Mesenteric fat pad (tissue), 1 donor: ENCODE data around the gene CDCA7. TPM values are rescaled to one million over a fixed set of nuclear protein-coding genes. Genes with fewer than 3 reads are reported as not detected.
"Not testable (repeated sequence)": the region's sequence is repeated elsewhere in the genome, so short reads cannot be mapped to it uniquely, and the experiment has no call there.

Experiments
- DNase-seq: peaks from one replicate; pipeline ENCODE4 v3.0.0-alpha.2; 2020; ENCODE audit warnings: low spot score
- total RNA-seq: library from RNA; stranded (reverse); fragmentation: NEBNext Ultra II Directional; extraction: Animal tissue kit (Norgen Biotek cat#: 25700); gene quantifications from one replicate; pipeline ENCODE4 v1.2.1, GENCODE V29; 2021
- donor health status: DM: yes; HTN: yes; CAD: no.

The CDCA7 gene
- total RNA-seq, 1 donor from 2014 or later: 0.22 TPM

DNA sequence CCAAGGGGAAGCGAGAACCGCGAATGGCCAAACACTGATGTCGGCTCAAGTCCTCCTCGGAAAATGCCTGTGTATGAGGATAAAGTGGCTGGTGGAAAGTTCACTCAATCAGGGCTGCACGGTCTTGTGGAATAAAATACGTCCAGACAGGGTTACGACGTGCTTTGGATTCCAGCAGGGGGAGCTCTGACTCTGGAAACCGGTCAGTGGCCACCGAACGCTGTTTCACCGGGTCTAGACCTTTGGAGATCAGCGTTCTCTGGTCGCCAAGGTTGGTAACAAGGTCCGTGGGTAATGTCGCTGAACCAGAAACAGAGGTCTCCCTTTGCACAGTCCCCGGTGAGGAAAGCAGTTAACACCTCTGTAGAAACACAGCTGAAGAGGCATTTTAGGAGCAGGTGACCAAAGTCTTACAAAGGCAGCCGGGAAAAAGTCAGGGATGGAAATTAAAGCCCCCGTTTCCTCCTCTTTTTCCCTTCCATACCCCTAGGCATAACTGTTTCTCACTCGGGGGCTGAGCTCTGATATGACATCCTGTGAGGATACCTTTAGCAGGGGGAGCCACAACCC, 47.8 kb downstream of the CDCA7 start:
- DNase-seq: no peak

DNA sequence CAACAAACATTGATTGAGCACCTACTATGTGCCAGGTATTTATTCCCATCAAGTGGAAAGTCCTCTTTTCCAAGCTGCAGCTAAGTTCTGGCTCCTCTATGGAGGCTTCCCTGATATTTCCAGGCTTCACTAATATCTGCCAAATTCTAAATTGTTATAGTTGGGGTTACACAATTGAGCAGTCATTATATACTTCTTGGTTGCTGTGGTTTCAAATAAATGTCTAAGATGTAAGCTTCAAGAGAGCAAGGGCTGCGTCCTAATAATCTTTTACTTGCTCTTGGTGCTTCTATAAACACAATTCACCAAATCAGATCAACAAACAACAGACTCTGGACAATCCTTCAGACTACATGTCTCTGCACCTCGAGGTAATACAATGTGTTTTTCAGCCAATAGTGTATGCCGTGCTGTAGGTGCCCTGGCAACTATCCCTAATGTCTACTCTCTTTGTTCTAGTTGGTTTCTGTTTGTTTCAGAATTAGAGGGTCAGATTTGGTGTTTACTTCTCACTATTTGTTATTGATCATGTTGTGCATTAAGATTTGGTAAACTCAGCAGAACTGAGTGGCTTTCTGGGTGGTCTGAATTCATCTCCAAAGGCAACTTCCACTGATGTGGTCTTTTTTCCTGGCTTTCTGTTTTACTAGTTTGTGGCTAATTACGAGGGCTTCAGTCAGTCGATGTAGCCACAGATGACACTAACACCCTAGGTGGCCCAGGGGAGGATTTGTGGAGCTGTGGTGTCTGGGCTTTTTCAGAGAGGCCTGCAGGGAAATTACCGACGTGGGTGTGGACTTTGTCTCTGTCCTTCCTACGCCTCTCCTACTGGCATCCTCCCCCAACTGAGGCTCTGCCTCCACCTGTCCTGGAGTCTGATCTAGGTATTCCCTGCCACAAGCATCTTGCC, 50.4 kb downstream of the CDCA7 start:
- DNase-seq: no peak

DNA sequence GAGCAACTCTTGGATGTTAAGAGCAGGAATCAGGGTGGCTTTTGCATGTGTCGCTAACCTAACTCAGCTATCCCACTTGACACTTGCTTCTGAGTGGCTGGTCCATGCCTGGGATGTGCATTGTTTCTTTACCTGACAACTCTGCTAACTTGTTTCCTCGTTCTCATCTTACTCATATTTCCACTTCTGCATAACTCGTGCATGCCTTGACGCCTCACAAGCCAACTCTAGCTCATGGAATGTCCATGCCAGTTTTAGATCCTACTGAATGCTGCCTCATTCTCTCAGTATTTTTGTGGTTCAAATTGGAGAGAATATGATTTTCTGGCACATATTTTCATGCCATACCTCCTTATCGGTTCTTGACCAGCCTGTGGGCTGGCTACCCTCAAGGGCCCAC, 52.5 kb downstream of the CDCA7 start:
- DNase-seq: no peak

DNA sequence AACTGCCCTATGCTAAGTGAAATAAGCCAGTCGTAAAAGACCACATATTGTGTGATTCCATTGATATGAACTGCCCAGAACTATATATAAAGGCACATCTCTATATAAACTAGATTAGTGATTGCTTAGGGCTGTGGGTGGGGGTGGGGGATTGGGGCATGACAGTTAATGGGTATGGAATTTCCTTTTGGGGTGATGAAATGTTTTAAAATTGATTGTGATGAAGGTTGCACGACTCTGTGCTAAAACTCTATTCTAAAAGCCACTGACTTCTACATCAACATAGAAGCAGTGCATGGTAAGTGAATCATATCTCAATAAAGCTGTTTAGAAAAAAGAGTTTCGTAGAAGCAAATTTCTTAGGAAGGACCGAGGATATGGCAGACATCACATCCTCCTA, 53.0 kb downstream of the CDCA7 start:
- no peak for DNase-seq

DNA sequence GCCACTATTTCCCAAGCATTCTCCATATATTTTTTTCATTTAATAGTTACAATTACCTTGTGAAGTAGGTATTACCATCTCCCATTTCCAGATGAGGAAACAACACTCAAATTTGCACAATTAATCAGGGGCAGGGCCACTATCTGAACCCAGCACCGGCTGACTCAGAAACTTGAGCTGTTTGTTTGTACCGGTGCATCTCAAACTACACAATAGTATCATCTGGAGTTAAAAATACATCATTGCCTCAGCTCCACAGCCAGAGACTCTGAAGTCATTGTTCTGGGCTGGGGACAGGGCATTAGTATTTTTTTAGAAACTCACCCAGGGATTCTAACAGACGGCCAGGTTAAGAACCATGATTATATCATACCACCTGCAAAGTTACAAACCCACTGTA, 55.9 kb downstream of the CDCA7 start:
- no peak for DNase-seq

DNA sequence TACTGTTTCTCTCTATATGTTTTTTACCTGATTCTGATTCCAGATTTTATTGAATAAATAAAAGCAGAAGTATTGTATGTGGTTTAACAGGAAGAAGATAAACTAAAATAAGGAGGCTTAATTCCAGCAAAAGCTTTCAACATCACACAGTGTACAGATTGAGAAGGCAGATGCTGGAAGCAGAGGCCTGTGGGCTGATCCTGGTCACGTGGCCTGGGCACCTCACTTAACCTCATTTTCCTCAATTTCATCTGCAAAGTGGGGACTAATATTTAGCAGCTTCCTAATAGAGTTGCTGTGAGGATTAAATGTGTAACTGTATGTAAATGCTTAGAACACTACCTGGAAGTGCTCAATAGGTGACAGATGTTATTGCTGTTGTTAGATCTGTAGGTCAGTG, 58.0 kb downstream of the CDCA7 start:
- DNase-seq: no peak

DNA sequence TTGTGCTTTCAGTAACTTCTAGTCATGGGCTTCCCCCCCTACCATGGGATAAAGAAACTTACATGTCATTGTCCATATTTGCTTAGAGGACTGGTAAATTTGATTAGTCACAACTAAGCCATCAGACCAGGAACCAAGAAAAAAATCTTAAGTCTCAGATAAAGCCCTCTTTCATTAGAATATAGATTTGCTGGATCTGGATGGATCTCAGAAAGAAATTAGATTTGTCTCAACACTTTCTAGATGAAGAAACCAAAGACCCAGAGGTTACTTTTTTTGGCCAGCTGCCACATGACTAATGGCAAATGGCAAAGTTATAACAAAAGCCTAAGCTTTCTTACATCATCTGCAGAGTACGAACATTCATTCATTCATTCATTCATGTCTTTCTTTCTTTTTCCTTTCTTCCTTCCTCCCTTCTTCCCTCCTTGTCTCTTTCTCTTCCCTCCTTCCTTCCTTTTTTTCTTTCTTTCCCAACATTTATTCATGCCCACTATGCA, 60.2 kb downstream of the CDCA7 start:
- no peak for DNase-seq

DNA sequence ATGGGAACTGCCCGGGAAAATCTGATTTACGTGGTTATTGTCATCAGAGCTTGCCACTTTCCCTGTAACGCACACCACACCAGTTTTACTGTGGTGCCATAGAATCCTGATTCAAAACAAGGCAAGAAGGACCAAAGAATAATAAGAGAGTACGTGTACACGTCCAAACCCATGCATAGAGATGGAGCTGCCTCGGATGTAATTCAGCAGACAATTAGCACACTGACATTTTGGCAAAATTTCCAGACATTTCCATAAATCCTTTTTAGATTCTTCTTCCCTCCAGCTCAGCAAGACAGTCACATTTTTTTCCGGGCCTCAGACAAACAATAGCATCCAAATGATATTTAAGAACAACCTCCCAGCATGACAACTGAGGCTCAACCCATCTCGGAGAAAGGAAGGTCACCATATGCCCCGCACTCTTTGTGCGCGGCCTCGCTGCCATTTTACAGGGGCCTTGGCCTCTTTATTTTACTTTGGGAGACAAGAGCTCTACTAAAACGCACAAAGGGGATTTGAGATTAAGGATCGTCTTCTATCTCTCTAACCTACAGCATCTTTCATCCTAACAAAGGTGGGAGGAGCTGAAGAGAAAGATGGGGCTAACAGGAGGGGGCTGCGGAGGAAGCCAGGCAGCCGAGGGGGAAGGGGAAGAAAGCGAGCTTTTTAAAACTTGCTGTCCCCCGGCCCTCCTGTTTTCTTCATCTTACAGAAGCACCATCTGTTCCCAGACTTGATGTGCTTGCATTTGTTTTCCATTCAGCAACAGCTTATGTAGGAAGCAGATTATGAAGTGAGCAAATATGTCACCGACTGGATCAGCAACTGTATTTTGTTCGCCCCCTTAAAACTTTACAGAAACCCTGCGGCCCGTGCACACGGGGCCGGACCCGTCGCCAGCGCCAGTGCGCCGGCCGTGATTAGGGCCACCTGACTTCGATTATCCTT, 61.0 kb downstream of the CDCA7 start:
- DNase-seq: no peak

DNA sequence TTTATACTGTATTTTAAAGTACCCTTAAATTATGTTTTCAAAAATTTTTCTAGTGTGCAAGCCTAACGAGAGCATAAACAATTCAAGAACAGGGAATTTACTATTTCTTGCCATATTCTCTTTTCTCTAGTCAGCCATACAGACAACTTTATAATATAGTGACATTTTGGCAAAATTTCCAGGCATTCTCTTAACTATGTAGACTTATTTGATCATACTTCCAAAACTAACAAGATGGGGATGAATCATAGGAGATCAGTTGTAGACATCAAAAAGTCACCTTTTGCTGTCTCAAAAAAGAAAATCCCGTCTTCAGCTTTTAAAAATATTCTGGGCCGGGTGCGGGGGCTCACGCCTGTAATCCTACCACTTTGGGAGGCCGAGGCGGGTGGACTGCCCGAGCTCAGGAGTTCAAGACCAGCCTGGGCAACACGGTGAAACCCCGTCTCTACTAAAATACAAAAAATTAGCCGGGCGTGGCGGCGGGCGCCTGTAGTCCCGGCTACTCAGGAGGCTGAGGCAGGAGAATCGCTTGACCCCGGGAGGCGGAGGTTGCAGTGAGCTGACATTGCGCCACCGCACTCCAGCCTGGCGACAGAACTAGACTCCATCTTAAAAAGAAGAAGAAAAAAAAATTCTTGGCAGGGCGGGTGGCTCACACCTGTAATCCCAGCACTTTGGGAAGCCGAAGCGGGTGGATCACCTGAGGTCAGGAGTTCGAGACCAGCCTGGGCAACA, 61.9 kb downstream of the CDCA7 start:
- DNase-seq: not testable (repeated sequence)

DNA sequence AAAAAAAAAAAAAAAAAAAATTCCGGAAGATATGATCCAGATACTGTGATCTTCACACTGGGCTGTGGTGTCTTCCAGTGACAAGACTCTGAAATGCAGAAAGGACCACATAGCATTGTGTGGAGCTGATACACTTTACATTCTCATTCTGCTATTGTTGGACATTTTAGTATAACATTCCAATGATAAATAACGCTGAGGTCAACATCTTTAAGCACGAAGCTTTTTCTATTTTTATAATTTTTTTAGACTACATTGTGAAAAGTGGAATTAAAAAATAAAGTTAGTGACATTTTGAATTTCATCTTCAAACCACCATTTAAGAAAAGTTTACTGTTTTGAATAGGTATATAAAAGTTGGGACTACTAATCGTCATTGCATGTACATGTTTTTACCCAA, 62.7 kb downstream of the CDCA7 start:
- DNase-seq: no peak

DNA sequence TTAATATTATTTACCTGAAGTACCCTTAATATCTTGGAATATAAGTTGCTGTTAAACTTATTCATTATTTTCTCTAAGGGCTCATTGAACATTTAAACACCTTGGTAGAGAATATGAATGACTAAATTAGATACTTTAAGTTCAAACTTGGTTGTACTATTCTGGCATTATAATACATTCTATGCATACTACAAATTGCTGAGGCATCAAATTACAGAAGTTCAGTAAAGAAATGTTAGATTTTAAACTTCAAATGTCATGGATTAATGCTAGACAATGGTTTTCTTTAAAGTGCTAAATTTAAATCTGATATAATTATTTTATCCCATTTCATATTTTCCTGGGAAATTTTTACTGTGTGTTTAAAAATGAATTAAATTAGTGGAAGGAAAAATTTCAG, 63.1 kb downstream of the CDCA7 start:
- DNase-seq: no peak
